HG03571 (cell line): ENCODE data around the gene LPCAT1.
"Not testable (repeated sequence)": the region's sequence is repeated elsewhere in the genome, so short reads cannot be mapped to it uniquely, and the experiment has no call there.

Experiments
- ATAC-seq: cut with Tn5 transposase; IDR thresholded peaks from one replicate; pipeline ENCODE4 v1.9.1; 2021; ENCODE audit not compliant: unreplicated experiment

Gene LPCAT1

GRCh38 chr5:1468629-1469527, 54.9 kb downstream of the LPCAT1 start:
- ATAC-seq = no peak

GRCh38 chr5:1468247-1468612, 55.5 kb downstream of the LPCAT1 start:
- no peak for ATAC-seq

GRCh38 chr5:1467341-1468246, 56.2 kb downstream of the LPCAT1 start:
- ATAC-seq = no peak

- ATAC-seq = no peak
Measured at GRCh38 chr5:1466631-1467265, 57.0 kb downstream of the LPCAT1 start.

- ATAC-seq = no peak
Measured at GRCh38 chr5:1465966-1466471, 57.7 kb downstream of the LPCAT1 start.

- no peak for ATAC-seq
Measured at GRCh38 chr5:1465117-1465516, 58.6 kb downstream of the LPCAT1 start.

- ATAC-seq = no peak
Measured at GRCh38 chr5:1464511-1464910, 59.2 kb downstream of the LPCAT1 start.

GRCh38 chr5:1464096-1464446, 59.7 kb downstream of the LPCAT1 start:
- ATAC-seq = no peak

- ATAC-seq = no peak
Measured at GRCh38 chr5:1463326-1464095, 60.2 kb downstream of the LPCAT1 start.

GRCh38 chr5:1462358-1462757, 61.4 kb downstream of the LPCAT1 start:
- ATAC-seq = no peak

GRCh38 chr5:1461396-1461795, 62.4 kb downstream of the LPCAT1 start:
- ATAC-seq = no peak

GRCh38 chr5:1460054-1460682, 63.6 kb downstream of the LPCAT1 start:
- ATAC-seq = no peak

GRCh38 chr5:1459435-1459834, 64.3 kb downstream of the LPCAT1 start:
- ATAC-seq = not testable (repeated sequence)

GRCh38 chr5:1456110-1456881, 67.5 kb downstream of the LPCAT1 start:
- not testable (repeated sequence) for ATAC-seq

GRCh38 chr5:1453613-1454012, 70.1 kb downstream of the LPCAT1 start:
- ATAC-seq = no peak

- no peak for ATAC-seq
Measured at GRCh38 chr5:1449081-1449630, 74.6 kb downstream of the LPCAT1 start.

- ATAC-seq = no peak
Measured at GRCh38 chr5:1448511-1449011, 75.2 kb downstream of the LPCAT1 start.

GRCh38 chr5:1447671-1448361, 75.9 kb downstream of the LPCAT1 start:
- ATAC-seq = no peak
